Skin epidermis (tissue), 12 donors: ENCODE data around the gene UTY.

Experiments used
- H3K27ac ChIP-seq, 21 experiments: fragments of 200-600 bp; sonication (generic) in 11 of 21; one replicate each; pipeline ENCODE4 v1.5.0; 2020; ENCODE audit warnings: mild to moderate bottlenecking in 3 of 21, inconsistent platforms in 2 of 21, moderate library complexity in 2 of 21
- H3K4me3 ChIP-seq, 7 experiments: fragments of 200-600 bp; sonication (generic) in 2 of 7; one replicate each; pipeline ENCODE4 v1.5.0; 2020; ENCODE audit warnings: inconsistent platforms in 2 of 7, mild to moderate bottlenecking in 2 of 7, moderate library complexity in 1 of 7

The UTY gene

GRCh38 chrY:13479828-13480227 is at the start of gene UTY:
UTY (minus strand) TSS chrY:13480033; CDS start chrY:13479665, 368 bp downstream.
- Histone ChIP-seq H3K27ac (peak within 1 kb of the TSS in 11 of 21 experiments; percentile 78 to 97 (median 92)), H3K4me3 (peak within 1 kb of the TSS in 6 of 7 experiments; percentile 47 to 61 (median 57))

GRCh38 chrY:13520474-13520873 is 40.6 kb upstream of the UTY start:
- Histone ChIP-seq H3K27ac (no peak overlapping the region), H3K4me3 (no peak overlapping the region)

GRCh38 chrY:13501215-13501614 is 21.4 kb upstream of the UTY start:
- H3K4me3 ChIP-seq: no peak overlapping the region
- H3K27ac ChIP-seq: no peak overlapping the region

GRCh38 chrY:13493737-13494136 is 13.9 kb upstream of the UTY start:
- no peak overlapping the region for H3K27ac ChIP-seq
- H3K4me3 ChIP-seq: no peak overlapping the region

- Histone ChIP-seq H3K4me3 (no peak overlapping the region), H3K27ac (no peak overlapping the region)
These were observed 12.6 kb upstream of the UTY start for GRCh38 chrY:13492408-13492807.

GRCh38 chrY:13488738-13489137 is 8.9 kb upstream of the UTY start:
- Histone ChIP-seq H3K4me3 (no peak overlapping the region), H3K27ac (no peak overlapping the region)

- Histone ChIP-seq H3K27ac (peak overlapping the region in 11 of 21 experiments; percentile 78 to 97 (median 92)), H3K4me3 (peak overlapping the region in 6 of 7 experiments; percentile 47 to 61 (median 57))
These were observed 617 bp downstream of the UTY start for GRCh38 chrY:13479121-13479711.

GRCh38 chrY:13478126-13478785 is 1.6 kb downstream of the UTY start:
- Histone ChIP-seq H3K27ac (peak overlapping the region in 11 of 21 experiments; percentile 78 to 97 (median 92)), H3K4me3 (peak overlapping the region in 6 of 7 experiments; percentile 47 to 61 (median 57))

GRCh38 chrY:13474997-13475396 is 4.8 kb downstream of the UTY start:
- Histone ChIP-seq H3K4me3 (no peak overlapping the region), H3K27ac (no peak overlapping the region)

GRCh38 chrY:13451572-13451971 is 28.3 kb downstream of the UTY start:
- Histone ChIP-seq H3K27ac (no peak overlapping the region), H3K4me3 (no peak overlapping the region)

- Histone ChIP-seq H3K4me3 (no peak overlapping the region), H3K27ac (no peak overlapping the region)
These were observed 29.2 kb downstream of the UTY start for GRCh38 chrY:13450596-13451130.

- Histone ChIP-seq H3K4me3 (no peak overlapping the region), H3K27ac (no peak overlapping the region)
These were observed 34.3 kb downstream of the UTY start for GRCh38 chrY:13445566-13445965.

GRCh38 chrY:13443146-13443545 is 36.7 kb downstream of the UTY start:
- Histone ChIP-seq H3K27ac (no peak overlapping the region), H3K4me3 (no peak overlapping the region)

- H3K27ac ChIP-seq: no peak overlapping the region
- no peak overlapping the region for H3K4me3 ChIP-seq
These were observed 39.0 kb downstream of the UTY start for GRCh38 chrY:13440811-13441210.

GRCh38 chrY:13435968-13436937 is 43.6 kb downstream of the UTY start:
- peak overlapping the region in 2 of 7 experiments; percentile 13 to 20 for H3K4me3 ChIP-seq
- H3K27ac ChIP-seq: no peak overlapping the region

- H3K27ac ChIP-seq: no peak overlapping the region
- H3K4me3 ChIP-seq: no peak overlapping the region
These were observed 44.4 kb downstream of the UTY start for GRCh38 chrY:13435206-13435967.

GRCh38 chrY:13432293-13433025 is 47.4 kb downstream of the UTY start:
- no peak overlapping the region for H3K4me3 ChIP-seq
- H3K27ac ChIP-seq: no peak overlapping the region

- no peak overlapping the region for H3K27ac ChIP-seq
- H3K4me3 ChIP-seq: no peak overlapping the region
These were observed 50.3 kb downstream of the UTY start for GRCh38 chrY:13429551-13429950.

GRCh38 chrY:13423281-13423732 is 56.5 kb downstream of the UTY start:
- Histone ChIP-seq H3K4me3 (no peak overlapping the region), H3K27ac (peak overlapping the region in 1 of 21 experiments; percentile 25)
